ENCODE results near the gene STON2.

STON2 gene

GRCh38 chr14:81260732-81261131 lies 139.4 kb downstream of the STON2 start:
- Histone ChIP-seq H2AFZ (ENCODE audit: low read depth, low read length, severe bottlenecking) (no peak overlapping the region), H3F3A (ENCODE audit: insufficient read depth) (no peaks in the 10 kb centered on the region), H3K27me3 (ENCODE audit: low read length) (no peaks in the 10 kb centered on the region), H3K9ac (ENCODE audit: low read length) (no peak overlapping the region), H4K20me1 (ENCODE audit: low read depth, low read length) (no peaks in the 10 kb centered on the region), H3K79me2 (ENCODE audit: insufficient read depth, low read length) (no peaks in the 10 kb centered on the region), H3K36me3 (ENCODE audit: low read length) (no peaks in the 10 kb centered on the region), H3K9me3 (ENCODE audit: insufficient read depth, low read length) (no peaks in the 10 kb centered on the region), H3K4me2 (ENCODE audit: low read depth, low read length, poor library complexity, severe bottlenecking) (no peak overlapping the region), H3K27ac (ENCODE audit: low read depth, low read length) (no peak overlapping the region), H3K4me3 (ENCODE audit: insufficient read depth, low read length, poor library complexity, severe bottlenecking) (no peak overlapping the region), H3K9me2 (replicated peaks; ENCODE audit: insufficient read depth, low read length) (no peaks in the 10 kb centered on the region)
- no peak for TF ChIP-seq CTCF (IDR thresholded peaks at IDR 0.05; ENCODE audit: insufficient read depth, low read length, poor library complexity, severe bottlenecking)
- TF ChIP-seq EZH2phosphoT487 (conservative IDR thresholded peaks at IDR 0.05; ENCODE audit: low read length): no peak

- Histone ChIP-seq H3K9me2 (replicated peaks; ENCODE audit: insufficient read depth, low read length) (no peaks in the 10 kb centered on the region), H2AFZ (ENCODE audit: low read depth, low read length, severe bottlenecking) (no peak overlapping the region), H3K9ac (ENCODE audit: low read length) (no peak overlapping the region), H3K4me2 (ENCODE audit: low read depth, low read length, poor library complexity, severe bottlenecking) (no peak overlapping the region), H3K27me3 (ENCODE audit: low read length) (no peaks in the 10 kb centered on the region), H3K36me3 (ENCODE audit: low read length) (no peaks in the 10 kb centered on the region), H3F3A (ENCODE audit: insufficient read depth) (no peaks in the 10 kb centered on the region), H3K79me2 (ENCODE audit: insufficient read depth, low read length) (no peaks in the 10 kb centered on the region), H4K20me1 (ENCODE audit: low read depth, low read length) (no peaks in the 10 kb centered on the region), H3K27ac (ENCODE audit: low read depth, low read length) (no peak overlapping the region), H3K4me3 (ENCODE audit: insufficient read depth, low read length, poor library complexity, severe bottlenecking) (no peak overlapping the region), H3K9me3 (ENCODE audit: insufficient read depth, low read length) (no peaks in the 10 kb centered on the region)
- no peak for TF ChIP-seq EZH2phosphoT487 (conservative IDR thresholded peaks at IDR 0.05; ENCODE audit: low read length)
- TF ChIP-seq CTCF (IDR thresholded peaks at IDR 0.05; ENCODE audit: insufficient read depth, low read length, poor library complexity, severe bottlenecking): no peak
Observed at GRCh38 chr14:81256289-81256960, 143.7 kb downstream of the STON2 start.

- H2AFZ ChIP-seq (ENCODE audit: low read depth, low read length, severe bottlenecking): no peak overlapping the region
- H3K27ac ChIP-seq (ENCODE audit: low read depth, low read length): no peak overlapping the region
- H3F3A ChIP-seq (ENCODE audit: insufficient read depth): no peaks in the 10 kb centered on the region
Observed at GRCh38 chr14:81252278-81252677, 147.8 kb downstream of the STON2 start.

More at GRCh38 chr14:81252278-81252677, 147.8 kb downstream of the STON2 start:
- no peaks in the 10 kb centered on the region for H3K27me3 ChIP-seq (ENCODE audit: low read length)
- H3K4me2 ChIP-seq (ENCODE audit: low read depth, low read length, poor library complexity, severe bottlenecking): no peak overlapping the region
- no peaks in the 10 kb centered on the region for H3K9me2 ChIP-seq (replicated peaks; ENCODE audit: insufficient read depth, low read length)
- no peak for TF ChIP-seq CTCF (IDR thresholded peaks at IDR 0.05; ENCODE audit: insufficient read depth, low read length, poor library complexity, severe bottlenecking)
- no peak for TF ChIP-seq EZH2phosphoT487 (conservative IDR thresholded peaks at IDR 0.05; ENCODE audit: low read length)
- H3K79me2 ChIP-seq (ENCODE audit: insufficient read depth, low read length): no peaks in the 10 kb centered on the region
- H4K20me1 ChIP-seq (ENCODE audit: low read depth, low read length): no peaks in the 10 kb centered on the region
- H3K9ac ChIP-seq (ENCODE audit: low read length): no peak overlapping the region
- H3K9me3 ChIP-seq (ENCODE audit: insufficient read depth, low read length): no peaks in the 10 kb centered on the region
- no peak overlapping the region for H3K4me3 ChIP-seq (ENCODE audit: insufficient read depth, low read length, poor library complexity, severe bottlenecking)
- H3K36me3 ChIP-seq (ENCODE audit: low read length): no peaks in the 10 kb centered on the region
